Activated CD4-positive, alpha-beta T cell treated with anti-CD3 and anti-CD28 coated beads, Interleukin-2, amount 10 ng/mL, durations not matched to agents 7 days and 5 days (primary cell): ENCODE data around the gene PROKR1. TPM values are rescaled to one million over a fixed set of nuclear protein-coding genes. Genes with fewer than 3 reads are reported as not detected.

Source experiments
- CTCF ChIA-PET: fragments of 350-600 bp; sonication (Branson Sonifier 250); formaldehyde crosslinking; loops from one replicate; lab custom pipeline; 2021; ENCODE audit warnings: antibody characterized with exemption; lab: Charles Lee
- POLR2A ChIA-PET: fragments of 350-600 bp; sonication (Branson Sonifier 250); formaldehyde crosslinking; loops from one replicate; lab custom pipeline; 2021; ENCODE audit warnings: antibody characterized with exemption; lab: Charles Lee
- DNase-seq: peaks from one replicate; pipeline ENCODE4 v3.0.0-alpha.2; 2020
- H3K27ac Mint-ChIP-seq: one replicate; pipeline ENCODE4 v1.8.0; 2021; ENCODE audit warnings: mild to moderate bottlenecking, moderate library complexity, mixed read lengths
- H3K27me3 Mint-ChIP-seq: one replicate; pipeline ENCODE4 v1.8.0; 2021; ENCODE audit warnings: mixed read lengths
- H3K36me3 Mint-ChIP-seq: one replicate; pipeline ENCODE4 v1.8.0; 2021; ENCODE audit warnings: low read depth, mixed read lengths
- H3K4me1 Mint-ChIP-seq: one replicate; pipeline ENCODE4 v1.8.0; 2021; ENCODE audit warnings: mixed read lengths
- H3K4me3 Mint-ChIP-seq: one replicate; pipeline ENCODE4 v1.8.0; 2021; ENCODE audit warnings: mild to moderate bottlenecking, moderate library complexity, mixed read lengths
- H3K9me3 Mint-ChIP-seq: one replicate; pipeline ENCODE4 v1.8.0; 2021; ENCODE audit warnings: mixed read lengths
- total RNA-seq, 2 experiments: library from RNA; stranded (reverse); gene quantifications; one replicate each; pipeline ENCODE4 v1.2.3, GENCODE V29; 2021

Gene PROKR1
- total RNA-seq, 2 experiments from 2014 or later = not detected

GRCh38 chr2:68689553-68690537 is 46.5 kb downstream of the PROKR1 start:
- H3K9me3 Mint-ChIP-seq = peaks cover 3% of the 10 kb centered on the region
- peak; percentile 9 for DNase-seq
- no peak overlapping the region for H3K4me3 Mint-ChIP-seq
- H3K4me1 Mint-ChIP-seq = peaks cover 22% of the 10 kb centered on the region
- POLR2A ChIA-PET = interaction anchor here (0.7 kb wide), 1 partner anchor 363 kb away, joined by 3 read pairs; no protein-coding TSS in a partner anchor
- peak overlapping the region; percentile 11 for H3K27ac Mint-ChIP-seq
- peaks cover 2% of the 10 kb centered on the region for H3K27me3 Mint-ChIP-seq
- CTCF ChIA-PET = interaction anchor here (1.4 to 3.4 kb wide), 3 partner anchors 11 to 19 kb away, joined by 4 to 12 read pairs (median 5); no protein-coding TSS in a partner anchor
- peaks cover 9% of the 10 kb centered on the region for H3K36me3 Mint-ChIP-seq

DNA sequence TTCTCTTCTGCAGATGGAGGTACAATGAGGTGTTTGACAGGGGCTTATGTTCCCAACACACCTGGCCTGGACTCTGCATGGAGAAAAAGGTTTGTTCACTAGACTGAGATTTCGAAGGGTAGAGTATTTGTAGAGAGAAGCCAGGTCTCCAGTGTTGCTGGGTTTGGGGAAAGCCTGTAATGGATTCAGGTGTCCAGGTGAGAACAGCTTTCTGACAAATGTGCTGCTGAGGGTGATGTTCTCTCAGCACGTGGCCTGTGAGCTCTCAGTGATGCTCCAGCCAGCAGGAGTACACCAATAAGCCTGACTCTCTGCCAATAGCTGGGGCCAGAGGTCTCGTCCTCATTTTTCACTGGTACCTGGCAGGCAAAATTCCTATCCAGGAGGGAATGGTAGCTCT is 47.5 kb downstream of the PROKR1 start:
- Mint-ChIP-seq H3K9me3 (peaks cover 5% of the 10 kb centered on the region), H3K4me3 (no peak overlapping the region), H3K27me3 (peaks cover 2% of the 10 kb centered on the region), H3K27ac (no peak overlapping the region), H3K36me3 (peaks cover 9% of the 10 kb centered on the region), H3K4me1 (peaks cover 22% of the 10 kb centered on the region)
- DNase-seq = no peak
- CTCF ChIA-PET = interaction anchor here (1.4 to 3.4 kb wide), 4 partner anchors 10 to 19 kb away, joined by 4 to 12 read pairs (median 5); no protein-coding TSS in a partner anchor
- POLR2A ChIA-PET = no interaction called here

DNA sequence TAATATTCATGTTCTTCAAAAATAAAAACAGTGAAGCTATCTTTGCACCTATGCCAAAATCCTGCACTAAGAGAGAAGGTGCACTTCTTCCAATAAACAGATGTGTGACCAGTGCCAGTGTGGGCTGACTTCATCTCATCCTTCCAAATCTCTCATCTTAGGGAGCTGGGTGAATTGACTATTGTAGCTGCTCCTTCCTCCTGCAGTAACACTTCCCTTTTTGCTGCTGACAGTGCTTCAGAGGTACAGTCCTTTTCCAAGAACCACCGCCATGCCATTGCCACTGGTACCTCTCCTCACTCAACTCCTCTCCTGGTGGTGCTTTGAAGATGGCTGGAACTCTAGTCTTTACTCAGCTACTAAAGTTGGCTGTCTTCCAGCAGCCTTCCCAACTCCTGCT is 49.1 kb downstream of the PROKR1 start:
- H3K36me3 Mint-ChIP-seq = peaks cover 12% of the 10 kb centered on the region
- no peak overlapping the region for H3K27ac Mint-ChIP-seq
- peaks cover 22% of the 10 kb centered on the region for H3K4me1 Mint-ChIP-seq
- peaks cover 2% of the 10 kb centered on the region for H3K27me3 Mint-ChIP-seq
- DNase-seq = no peak
- ChIA-PET CTCF (interaction anchor here (0.6 to 3.4 kb wide), 3 partner anchors 9 to 636 kb away, joined by 4 to 12 read pairs (median 5); no protein-coding TSS in a partner anchor), POLR2A (no interaction called here)
- H3K4me3 Mint-ChIP-seq = no peak overlapping the region
- H3K9me3 Mint-ChIP-seq = peaks cover 8% of the 10 kb centered on the region

DNA sequence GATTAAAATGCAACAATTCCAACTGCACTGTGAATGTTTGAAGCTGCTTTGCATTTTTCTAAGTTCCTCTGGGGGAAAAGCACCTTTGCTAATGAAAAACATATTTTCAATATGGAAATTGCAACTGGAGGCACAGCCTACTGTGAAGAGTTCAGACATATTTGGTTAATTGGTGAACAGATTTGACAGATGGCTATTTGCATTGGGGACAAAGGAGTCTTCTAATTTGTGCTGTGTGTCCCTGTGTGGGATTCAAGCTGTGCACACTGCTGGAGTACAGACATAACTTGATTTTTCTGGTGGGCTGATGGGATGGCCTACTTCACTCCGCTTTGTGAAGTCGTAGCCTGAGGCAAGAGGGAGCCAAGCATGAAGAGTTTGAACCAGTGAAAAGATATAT is 50.6 kb downstream of the PROKR1 start:
- Mint-ChIP-seq H3K9me3 (peaks cover 8% of the 10 kb centered on the region), H3K4me1 (peaks cover 19% of the 10 kb centered on the region), H3K36me3 (peaks cover 15% of the 10 kb centered on the region), H3K27me3 (peaks cover 2% of the 10 kb centered on the region), H3K27ac (no peak overlapping the region), H3K4me3 (no peak overlapping the region)
- ChIA-PET CTCF (interaction anchor here (1.1 kb wide), 1 partner anchor 15 kb away, joined by 3 read pairs; no protein-coding TSS in a partner anchor), POLR2A (no interaction called here)
- DNase-seq = no peak

DNA sequence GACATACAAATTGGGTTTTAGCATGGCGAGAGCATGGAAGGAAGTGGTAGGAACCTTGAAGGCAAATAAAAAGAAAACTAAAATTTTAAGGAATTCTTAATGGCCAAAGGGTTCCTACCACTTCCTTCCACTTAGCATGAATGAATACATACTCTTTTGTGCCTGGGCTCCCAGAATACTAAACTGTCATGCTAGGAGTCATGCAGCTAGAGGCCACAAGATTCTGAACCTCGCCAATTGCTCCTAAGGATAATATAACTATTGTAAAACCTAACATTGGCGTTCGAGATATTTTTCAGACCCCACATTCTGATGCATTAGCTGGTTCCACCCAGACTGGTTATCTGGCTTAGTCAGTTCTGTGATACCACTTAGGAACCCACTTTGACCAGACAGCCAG is 52.6 kb downstream of the PROKR1 start:
- no peak overlapping the region for H3K27ac Mint-ChIP-seq
- H3K4me1 Mint-ChIP-seq = peaks cover 2% of the 10 kb centered on the region
- peaks cover 19% of the 10 kb centered on the region for H3K9me3 Mint-ChIP-seq
- no peak for DNase-seq
- CTCF ChIA-PET = no interaction called here
- peaks cover 2% of the 10 kb centered on the region for H3K27me3 Mint-ChIP-seq
- H3K4me3 Mint-ChIP-seq = no peak overlapping the region
- POLR2A ChIA-PET = no interaction called here
- H3K36me3 Mint-ChIP-seq = peaks cover 23% of the 10 kb centered on the region

- no peak overlapping the region for H3K27ac Mint-ChIP-seq
- H3K27me3 Mint-ChIP-seq = peaks cover 2% of the 10 kb centered on the region
- no peak overlapping the region for H3K4me3 Mint-ChIP-seq
- H3K9me3 Mint-ChIP-seq = peaks cover 19% of the 10 kb centered on the region
- CTCF ChIA-PET = no interaction called here
- POLR2A ChIA-PET = no interaction called here
- H3K36me3 Mint-ChIP-seq = peaks cover 23% of the 10 kb centered on the region
- peaks cover 2% of the 10 kb centered on the region for H3K4me1 Mint-ChIP-seq
- no peak for DNase-seq
Observed at GRCh38 chr2:68696554-68696953, 53.2 kb downstream of the PROKR1 start.

DNA sequence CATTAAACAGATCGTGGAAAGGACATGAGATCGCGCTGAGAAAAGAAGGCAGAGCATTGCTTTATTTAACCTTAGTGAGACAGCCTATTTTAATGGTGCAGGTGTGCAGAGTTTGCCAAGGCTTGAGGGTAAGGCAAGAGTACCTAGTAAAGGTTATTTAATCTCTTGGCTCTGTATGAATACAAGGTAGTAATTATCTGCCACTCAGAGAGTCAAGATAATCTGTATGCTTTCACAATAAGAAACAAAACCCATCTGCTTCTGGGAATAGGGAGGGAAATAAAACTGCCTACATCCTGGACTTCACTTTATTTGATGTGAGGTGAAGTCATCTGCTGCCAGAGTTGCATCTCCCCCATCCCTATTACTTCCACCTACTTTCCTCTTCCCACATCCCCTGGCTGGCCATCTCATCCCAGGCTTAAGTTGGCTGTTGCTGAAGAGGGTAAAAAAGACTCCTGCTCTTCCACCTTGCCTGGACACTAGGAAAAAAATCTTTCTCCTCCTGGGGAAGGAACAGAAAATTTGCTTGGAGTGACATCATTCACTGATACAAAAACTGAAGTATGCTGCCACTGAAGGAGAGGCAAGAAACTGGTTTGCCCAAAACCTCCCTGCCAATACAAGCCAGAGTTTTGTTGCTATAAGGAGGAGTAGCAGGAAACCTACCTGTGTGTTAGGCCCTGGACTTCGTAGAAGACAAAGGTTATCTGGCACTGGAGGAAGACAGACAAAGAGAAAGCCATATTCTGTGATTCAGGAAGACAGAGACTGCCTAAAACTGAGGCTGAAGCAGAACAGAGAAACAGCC is 55.4 kb downstream of the PROKR1 start:
- Mint-ChIP-seq H3K4me1 (peaks cover 10% of the 10 kb centered on the region), H3K27ac (no peak overlapping the region), H3K4me3 (no peak overlapping the region), H3K27me3 (no peaks in the 10 kb centered on the region), H3K9me3 (peaks cover 19% of the 10 kb centered on the region), H3K36me3 (peaks cover 18% of the 10 kb centered on the region)
- CTCF ChIA-PET = no interaction called here
- DNase-seq = no peak
- POLR2A ChIA-PET = no interaction called here

DNA sequence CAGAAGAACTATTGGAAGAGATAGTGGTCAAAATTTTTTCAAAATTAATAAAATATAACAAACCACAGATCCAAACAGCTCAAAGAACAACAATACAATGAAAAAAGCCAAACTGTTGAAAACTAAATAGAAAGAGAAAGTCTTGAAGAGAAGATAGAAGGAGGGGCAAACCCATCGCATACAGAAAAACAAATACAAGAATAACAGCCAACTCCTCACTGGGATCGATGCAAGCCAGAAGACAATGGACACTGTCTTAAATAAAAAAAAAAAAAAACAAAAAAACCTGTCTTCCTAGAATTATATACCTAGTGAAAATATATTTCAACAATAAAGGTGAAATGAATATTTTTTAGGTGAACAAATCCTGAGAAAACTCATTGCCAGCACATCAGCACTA is 57.2 kb downstream of the PROKR1 start:
- Mint-ChIP-seq H3K36me3 (peaks cover 18% of the 10 kb centered on the region), H3K4me3 (no peak overlapping the region), H3K27ac (no peak overlapping the region), H3K9me3 (peaks cover 19% of the 10 kb centered on the region), H3K27me3 (no peaks in the 10 kb centered on the region), H3K4me1 (peaks cover 10% of the 10 kb centered on the region)
- CTCF ChIA-PET = interaction anchor here (0.5 to 3.0 kb wide), 3 partner anchors 9 to 261 kb away, joined by 3 to 12 read pairs (median 4); no protein-coding TSS in a partner anchor
- DNase-seq = no peak
- POLR2A ChIA-PET = no interaction called here

DNA sequence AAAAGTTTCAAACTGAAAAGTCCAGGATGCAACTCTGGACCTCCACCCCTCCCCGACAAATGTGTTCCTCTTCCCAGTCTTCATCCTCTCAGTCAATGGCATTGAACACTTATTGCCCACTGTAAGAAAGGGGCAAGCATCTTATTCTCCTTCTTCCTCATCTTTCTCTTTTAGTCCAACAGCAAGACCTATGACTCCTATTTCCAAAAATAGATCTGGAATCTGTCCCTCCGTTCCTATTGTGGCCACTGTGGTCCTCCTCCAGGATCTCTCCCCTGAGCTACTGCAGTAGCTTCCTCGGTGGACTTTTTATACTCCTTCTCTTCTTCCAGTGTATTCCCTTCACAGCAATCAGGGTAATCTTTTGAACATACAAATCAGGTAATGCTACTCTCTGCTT is 63.3 kb downstream of the PROKR1 start:
- CTCF ChIA-PET = interaction anchor here (1.0 kb wide), 1 partner anchor 10 kb away, joined by 3 read pairs; no protein-coding TSS in a partner anchor
- no peak for DNase-seq
- Mint-ChIP-seq H3K4me3 (no peak overlapping the region), H3K27ac (no peak overlapping the region), H3K9me3 (no peaks in the 10 kb centered on the region), H3K27me3 (peaks cover 2% of the 10 kb centered on the region), H3K4me1 (peaks cover 30% of the 10 kb centered on the region), H3K36me3 (peaks cover 1% of the 10 kb centered on the region)
- POLR2A ChIA-PET = no interaction called here

Other genes with a start within 250 kb of the PROKR1 start
- 1 to 10 TPM; 2.8 to 3.7 TPM for gene FBXO48, start 176.3 kb upstream of the PROKR1 start, total RNA-seq
- 1 to 10 TPM; 2.7 to 3.7 TPM for gene APLF, start 176.0 kb upstream of the PROKR1 start, total RNA-seq
- 10 to 100 TPM; 94.9 to 97.8 TPM for gene ARHGAP25, start 91.2 kb downstream of the PROKR1 start, total RNA-seq
- gene BMP10, start 227.8 kb downstream of the PROKR1 start, total RNA-seq = not detected